HEK293 (cell line): Measurements from ENCODE around the gene CHMP4B.

ENCODE experiments used
- CTCF ChIA-PET: fragments of 350-600 bp; formaldehyde crosslinking; extraction: SDS; loops from one replicate; lab custom pipeline; 2021; ENCODE audit warnings: antibody characterized with exemption; lab: Yijun Ruan, JAX
- POLR2A ChIA-PET: fragments of 300-600 bp; formaldehyde crosslinking; extraction: SDS; loops from one replicate; lab custom pipeline; 2020; ENCODE audit warnings: antibody characterized with exemption, inconsistent platforms; lab: Yijun Ruan, JAX
- H3K27ac ChIP-seq: fragments of 200-500 bp; sonication (Bioruptor generic); 2 replicates; pipeline ENCODE4 v1.5.1; 2014; ENCODE audit warnings: low read depth, low read length, control low read depth, inconsistent platforms; ENCODE audit errors: extremely low read depth
- H3K36me3 ChIP-seq, 2 experiments: fragments of 200-500 bp in 1 of 2; sonication (Bioruptor generic) in 1 of 2; 1 replicate in 1 of 2; 2 replicates in 1 of 2; pipeline ENCODE4 v1.5.1; 2014 to 2017; ENCODE audit warnings: inconsistent platforms in 2 of 2, low read length in 2 of 2; ENCODE audit not compliant: control insufficient read depth in 2 of 2, insufficient read depth in 1 of 2
- H3K4me1 ChIP-seq: fragments of 200-500 bp; sonication (Bioruptor generic); 2 replicates; pipeline ENCODE4 v1.5.1; 2014; ENCODE audit warnings: mild to moderate bottlenecking, low read length, inconsistent platforms; ENCODE audit not compliant: control insufficient read depth, insufficient read depth
- H3K4me3 ChIP-seq: 2 replicates; pipeline ENCODE4 v1.5.1; 2011; ENCODE audit warnings: low read depth, mild to moderate bottlenecking, control low read depth, low read length, moderate library complexity
- H3K9me3 ChIP-seq: fragments of 200-500 bp; sonication (Bioruptor generic); 2 replicates; pipeline ENCODE4 v1.5.1; 2014; ENCODE audit warnings: low read depth, low read length, inconsistent platforms; ENCODE audit not compliant: control insufficient read depth, insufficient read depth
- BCL11B ChIP-seq: fragments of 450-650 bp; formaldehyde crosslinking; IDR thresholded peaks from 2 replicates; pipeline ENCODE4 v1.5.1; 2016; ENCODE audit warnings: low read depth, missing biosample characterization, missing genetic modification characterization
- ZBTB48 ChIP-seq: fragments of 450-650 bp; formaldehyde crosslinking; IDR thresholded peaks from 2 replicates; pipeline ENCODE4 v1.5.1; 2016; ENCODE audit warnings: missing biosample characterization, missing genetic modification characterization
- ZNF174 ChIP-seq: fragments of 450-650 bp; formaldehyde crosslinking; IDR thresholded peaks from 2 replicates; pipeline ENCODE4 v1.5.0; 2017; ENCODE audit warnings: missing biosample characterization, mild to moderate bottlenecking, missing genetic modification characterization
- ZNF175 ChIP-seq: fragments of 450-650 bp; formaldehyde crosslinking; IDR thresholded peaks from 2 replicates; pipeline ENCODE4 v1.5.1; 2016; ENCODE audit warnings: missing biosample characterization, missing genetic modification characterization
- ZNF544 ChIP-seq: fragments of 450-650 bp; formaldehyde crosslinking; IDR thresholded peaks from 2 replicates; pipeline ENCODE4 v1.5.0; 2017; ENCODE audit warnings: missing biosample characterization, missing genetic modification characterization
- ZNF548 ChIP-seq: fragments of 450-650 bp; formaldehyde crosslinking; IDR thresholded peaks from 2 replicates; pipeline ENCODE4 v1.5.1; 2016; ENCODE audit warnings: missing biosample characterization, missing genetic modification characterization
- ZNF623 ChIP-seq: fragments of 450-650 bp; formaldehyde crosslinking; IDR thresholded peaks from 2 replicates; pipeline ENCODE4 v1.5.1; 2016; ENCODE audit warnings: missing biosample characterization, missing genetic modification characterization
- ZNF660 ChIP-seq: fragments of 450-650 bp; IDR thresholded peaks from 2 replicates; pipeline ENCODE4 v1.5.1; 2018; ENCODE audit warnings: missing biosample characterization, mild to moderate bottlenecking, missing genetic modification characterization
- ZNF664 ChIP-seq: fragments of 450-650 bp; formaldehyde crosslinking; IDR thresholded peaks from 2 replicates; pipeline ENCODE4 v1.5.1; 2016; ENCODE audit warnings: missing biosample characterization, missing genetic modification characterization
- ZNF791 ChIP-seq: fragments of 450-650 bp; formaldehyde crosslinking; IDR thresholded peaks from 2 replicates; pipeline ENCODE4 v1.5.1; 2016; ENCODE audit warnings: missing biosample characterization, missing genetic modification characterization
- TF ChIP-seq, protein P1 (sequence below): fragments of 450-650 bp; formaldehyde crosslinking; IDR thresholded peaks from 2 replicates; pipeline ENCODE4 v1.5.1; 2016; ENCODE audit warnings: missing biosample characterization, missing genetic modification characterization
- TF ChIP-seq, protein P2 (sequence below): fragments of 450-650 bp; formaldehyde crosslinking; IDR thresholded peaks from 2 replicates; pipeline ENCODE4 v1.5.1; 2017; ENCODE audit warnings: missing biosample characterization, missing genetic modification characterization
- TF ChIP-seq, protein P3 (sequence below): fragments of 450-650 bp; formaldehyde crosslinking; IDR thresholded peaks from 2 replicates; pipeline ENCODE4 v1.5.1; 2016; ENCODE audit warnings: missing biosample characterization, missing genetic modification characterization

The CHMP4B gene

DNA sequence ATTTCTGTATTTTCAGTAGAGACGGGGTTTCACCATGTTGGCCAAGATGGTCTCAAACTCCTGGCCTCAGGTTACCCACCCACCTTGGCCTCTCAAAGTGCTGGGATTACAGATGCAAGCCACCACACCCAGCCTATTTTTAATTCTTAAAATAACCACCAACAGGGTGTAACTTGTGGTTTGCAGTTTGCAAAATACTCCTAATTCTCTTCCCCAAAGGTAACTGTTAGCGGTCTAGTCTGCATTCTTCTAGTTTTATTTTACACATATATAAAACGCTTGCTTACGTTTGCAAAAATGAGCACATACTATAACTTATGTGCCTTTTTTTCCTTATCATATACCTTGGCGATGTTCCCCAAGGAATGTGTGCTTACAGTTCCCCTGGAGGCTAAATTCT, 25.6 kb upstream of the CHMP4B start:
- ChIA-PET POLR2A (interaction anchor here (0.7 kb wide), 1 partner anchor 122 kb away, joined by 3 read pairs; no protein-coding TSS in a partner anchor), CTCF (no interaction called here)
- Histone ChIP-seq H3K4me1 (no peaks in the 10 kb centered on the region), H3K9me3 (no peaks in the 10 kb centered on the region), H3K36me3 (no peaks in the 10 kb centered on the region), H3K4me3 (no peak overlapping the region), H3K27ac (no peak overlapping the region)
- TF ChIP-seq ZNF548 (no peak), ZNF664 (tag by site-specific recombination) (0 out of 2 replicates have a peak, but pooled peaks have one; percentile 27)

DNA sequence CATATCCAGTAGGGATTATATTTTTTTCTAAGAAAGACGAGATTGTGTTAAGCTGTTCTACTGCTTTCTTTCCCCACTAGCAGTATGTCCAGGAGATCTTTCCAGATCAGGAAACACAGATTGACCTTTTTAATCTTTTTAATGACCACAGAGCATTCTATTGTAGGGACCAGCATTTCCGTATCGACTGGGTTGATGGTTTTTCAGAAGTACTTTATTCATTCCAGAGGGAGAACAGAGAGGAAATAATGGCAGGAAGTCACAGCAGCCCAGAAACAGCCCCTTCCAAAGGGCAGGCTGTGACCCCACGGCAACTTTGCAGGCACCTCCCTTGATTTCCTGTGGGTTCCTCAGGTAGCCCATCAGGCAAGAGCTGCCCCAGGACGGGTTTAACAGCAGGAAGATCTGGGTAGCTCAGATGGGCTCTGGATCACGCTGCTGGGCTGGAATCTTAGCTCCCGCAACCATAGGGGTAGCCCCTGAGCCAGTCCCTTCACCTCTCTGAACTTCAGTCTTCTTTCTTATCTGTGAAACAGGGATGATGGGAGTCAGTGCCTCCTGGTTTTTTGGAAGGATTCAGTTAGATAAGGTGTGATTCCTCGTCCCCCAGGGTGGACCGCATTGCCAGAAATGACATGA, 23.8 kb upstream of the CHMP4B start:
- ChIA-PET CTCF (no interaction called here), POLR2A (no interaction called here)
- Histone ChIP-seq H3K4me3 (no peak overlapping the region), H3K4me1 (no peaks in the 10 kb centered on the region), H3K9me3 (no peaks in the 10 kb centered on the region), H3K36me3 (no peaks in the 10 kb centered on the region), H3K27ac (no peak overlapping the region)
- TF ChIP-seq ZNF791 (tag by site-specific recombination) (no peak), ZNF660 (tag by site-specific recombination) (no peak), BCL11B (tag by site-specific recombination) (no peak), ZNF174 (no peak), ZNF175 (tag by site-specific recombination) (no peak), ZBTB48 (no peak)
- TF ChIP-seq, protein P1, sequence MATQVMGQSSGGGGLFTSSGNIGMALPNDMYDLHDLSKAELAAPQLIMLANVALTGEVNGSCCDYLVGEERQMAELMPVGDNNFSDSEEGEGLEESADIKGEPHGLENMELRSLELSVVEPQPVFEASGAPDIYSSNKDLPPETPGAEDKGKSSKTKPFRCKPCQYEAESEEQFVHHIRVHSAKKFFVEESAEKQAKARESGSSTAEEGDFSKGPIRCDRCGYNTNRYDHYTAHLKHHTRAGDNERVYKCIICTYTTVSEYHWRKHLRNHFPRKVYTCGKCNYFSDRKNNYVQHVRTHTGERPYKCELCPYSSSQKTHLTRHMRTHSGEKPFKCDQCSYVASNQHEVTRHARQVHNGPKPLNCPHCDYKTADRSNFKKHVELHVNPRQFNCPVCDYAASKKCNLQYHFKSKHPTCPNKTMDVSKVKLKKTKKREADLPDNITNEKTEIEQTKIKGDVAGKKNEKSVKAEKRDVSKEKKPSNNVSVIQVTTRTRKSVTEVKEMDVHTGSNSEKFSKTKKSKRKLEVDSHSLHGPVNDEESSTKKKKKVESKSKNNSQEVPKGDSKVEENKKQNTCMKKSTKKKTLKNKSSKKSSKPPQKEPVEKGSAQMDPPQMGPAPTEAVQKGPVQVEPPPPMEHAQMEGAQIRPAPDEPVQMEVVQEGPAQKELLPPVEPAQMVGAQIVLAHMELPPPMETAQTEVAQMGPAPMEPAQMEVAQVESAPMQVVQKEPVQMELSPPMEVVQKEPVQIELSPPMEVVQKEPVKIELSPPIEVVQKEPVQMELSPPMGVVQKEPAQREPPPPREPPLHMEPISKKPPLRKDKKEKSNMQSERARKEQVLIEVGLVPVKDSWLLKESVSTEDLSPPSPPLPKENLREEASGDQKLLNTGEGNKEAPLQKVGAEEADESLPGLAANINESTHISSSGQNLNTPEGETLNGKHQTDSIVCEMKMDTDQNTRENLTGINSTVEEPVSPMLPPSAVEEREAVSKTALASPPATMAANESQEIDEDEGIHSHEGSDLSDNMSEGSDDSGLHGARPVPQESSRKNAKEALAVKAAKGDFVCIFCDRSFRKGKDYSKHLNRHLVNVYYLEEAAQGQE (tag by site-specific recombination): no peak
- TF ChIP-seq, protein P2, sequence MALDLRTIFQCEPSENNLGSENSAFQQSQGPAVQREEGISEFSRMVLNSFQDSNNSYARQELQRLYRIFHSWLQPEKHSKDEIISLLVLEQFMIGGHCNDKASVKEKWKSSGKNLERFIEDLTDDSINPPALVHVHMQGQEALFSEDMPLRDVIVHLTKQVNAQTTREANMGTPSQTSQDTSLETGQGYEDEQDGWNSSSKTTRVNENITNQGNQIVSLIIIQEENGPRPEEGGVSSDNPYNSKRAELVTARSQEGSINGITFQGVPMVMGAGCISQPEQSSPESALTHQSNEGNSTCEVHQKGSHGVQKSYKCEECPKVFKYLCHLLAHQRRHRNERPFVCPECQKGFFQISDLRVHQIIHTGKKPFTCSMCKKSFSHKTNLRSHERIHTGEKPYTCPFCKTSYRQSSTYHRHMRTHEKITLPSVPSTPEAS: no peak
- TF ChIP-seq, protein P3, sequence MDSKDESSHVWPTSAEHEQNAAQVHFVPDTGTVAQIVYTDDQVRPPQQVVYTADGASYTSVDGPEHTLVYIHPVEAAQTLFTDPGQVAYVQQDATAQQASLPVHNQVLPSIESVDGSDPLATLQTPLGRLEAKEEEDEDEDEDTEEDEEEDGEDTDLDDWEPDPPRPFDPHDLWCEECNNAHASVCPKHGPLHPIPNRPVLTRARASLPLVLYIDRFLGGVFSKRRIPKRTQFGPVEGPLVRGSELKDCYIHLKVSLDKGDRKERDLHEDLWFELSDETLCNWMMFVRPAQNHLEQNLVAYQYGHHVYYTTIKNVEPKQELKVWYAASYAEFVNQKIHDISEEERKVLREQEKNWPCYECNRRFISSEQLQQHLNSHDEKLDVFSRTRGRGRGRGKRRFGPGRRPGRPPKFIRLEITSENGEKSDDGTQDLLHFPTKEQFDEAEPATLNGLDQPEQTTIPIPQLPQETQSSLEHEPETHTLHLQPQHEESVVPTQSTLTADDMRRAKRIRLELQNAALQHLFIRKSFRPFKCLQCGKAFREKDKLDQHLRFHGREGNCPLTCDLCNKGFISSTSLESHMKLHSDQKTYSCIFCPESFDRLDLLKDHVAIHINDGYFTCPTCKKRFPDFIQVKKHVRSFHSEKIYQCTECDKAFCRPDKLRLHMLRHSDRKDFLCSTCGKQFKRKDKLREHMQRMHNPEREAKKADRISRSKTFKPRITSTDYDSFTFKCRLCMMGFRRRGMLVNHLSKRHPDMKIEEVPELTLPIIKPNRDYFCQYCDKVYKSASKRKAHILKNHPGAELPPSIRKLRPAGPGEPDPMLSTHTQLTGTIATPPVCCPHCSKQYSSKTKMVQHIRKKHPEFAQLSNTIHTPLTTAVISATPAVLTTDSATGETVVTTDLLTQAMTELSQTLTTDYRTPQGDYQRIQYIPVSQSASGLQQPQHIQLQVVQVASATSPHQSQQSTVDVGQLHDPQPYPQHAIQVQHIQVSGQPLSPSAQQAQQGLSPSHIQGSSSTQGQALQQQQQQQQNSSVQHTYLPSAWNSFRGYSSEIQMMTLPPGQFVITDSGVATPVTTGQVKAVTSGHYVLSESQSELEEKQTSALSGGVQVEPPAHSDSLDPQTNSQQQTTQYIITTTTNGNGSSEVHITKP: no peak

DNA sequence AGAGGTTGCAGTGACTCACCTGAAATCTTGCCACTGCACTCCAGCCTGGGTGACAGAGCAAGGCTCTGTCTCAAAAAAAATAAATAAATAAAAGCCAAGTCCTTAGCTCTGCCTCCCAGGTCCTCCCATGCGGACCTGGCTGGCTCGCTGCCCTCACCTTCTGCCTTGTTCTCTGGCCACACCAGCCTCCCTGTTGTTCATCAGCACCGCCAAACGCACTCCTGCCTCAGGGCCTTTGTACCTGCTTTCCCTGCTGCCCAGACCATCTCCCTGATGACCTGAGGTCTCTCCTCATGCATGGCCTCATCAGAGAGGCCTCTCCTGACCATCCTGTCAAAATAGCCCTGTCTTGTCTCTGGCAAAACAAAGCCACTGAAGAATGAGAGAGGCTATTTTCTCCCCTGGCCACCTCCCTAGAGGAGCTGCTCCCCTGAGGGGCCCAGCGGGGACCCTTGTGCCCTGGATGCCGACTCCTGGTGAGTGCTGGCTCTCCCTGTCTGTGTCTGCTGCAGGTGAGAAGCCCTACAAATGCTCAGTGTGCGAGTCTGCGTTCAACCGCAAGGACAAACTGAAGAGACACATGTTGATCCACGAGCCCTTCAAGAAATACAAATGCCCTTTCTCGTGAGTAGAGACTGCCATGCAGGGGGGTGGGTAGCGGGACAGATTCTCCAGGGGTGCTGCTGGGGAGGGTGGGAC, 22.6 kb upstream of the CHMP4B start:
- Histone ChIP-seq H3K36me3 (no peaks in the 10 kb centered on the region), H3K9me3 (no peaks in the 10 kb centered on the region), H3K4me1 (no peaks in the 10 kb centered on the region), H3K4me3 (no peak overlapping the region), H3K27ac (no peak overlapping the region)
- CTCF ChIA-PET: interaction anchor here (0.6 kb wide), 1 partner anchor 110 kb away, joined by 3 read pairs; no protein-coding TSS in a partner anchor
- TF ChIP-seq ZNF544 (tag by site-specific recombination) (no peak), ZNF623 (peak; percentile 82)
- POLR2A ChIA-PET: no interaction called here
